ENCODE data around the gene MAN2A1.

Gene MAN2A1

DNA sequence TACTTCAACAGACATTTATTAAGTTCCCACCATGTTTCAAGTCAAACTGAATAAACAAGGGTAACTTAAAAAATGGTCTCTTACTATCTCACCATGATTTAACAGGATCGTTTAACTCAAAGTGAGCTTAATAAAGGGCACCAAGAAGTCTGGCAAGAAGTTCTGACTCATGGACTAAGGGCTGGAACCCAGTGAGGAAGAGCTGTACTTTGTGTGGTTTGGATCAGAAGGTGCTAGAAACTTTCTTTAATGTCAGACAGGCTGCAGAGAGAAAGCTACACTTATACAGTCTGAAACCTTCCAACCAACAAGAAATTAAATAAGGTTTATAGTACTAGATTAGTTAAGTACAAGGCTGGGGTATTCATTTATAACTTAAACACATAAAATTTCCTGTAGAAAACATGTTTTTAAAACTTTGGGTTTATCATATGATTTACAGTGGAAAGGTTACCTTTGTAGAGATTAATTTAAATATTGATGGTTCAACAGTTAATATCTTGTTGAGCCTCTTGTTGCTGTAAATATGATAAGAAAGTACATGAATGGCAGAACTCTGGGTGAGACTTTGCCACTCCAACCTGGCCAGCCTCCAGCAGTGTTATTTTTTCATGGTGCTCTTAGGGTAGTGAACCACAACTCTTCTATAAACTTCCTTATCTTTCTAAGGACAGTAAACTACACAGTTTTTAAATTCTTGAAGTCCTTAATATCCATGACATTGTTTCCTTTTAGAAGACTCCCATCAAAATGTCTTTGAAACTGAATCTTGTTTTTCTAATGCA is 162.8 kb downstream of the MAN2A1 start:
- H3K4me3 ChIP-seq (ENCODE audit: low read length) = no peak overlapping the region
- H3K27ac ChIP-seq (ENCODE audit: low read depth, low read length) = no peak overlapping the region
- peaks cover 6% of the 10 kb centered on the region for H3K36me3 ChIP-seq (ENCODE audit: control insufficient read depth, insufficient read depth, low read length)
- no peaks in the 10 kb centered on the region for H3K27me3 ChIP-seq (ENCODE audit: control insufficient read depth, insufficient read depth, low read length)
- no peak overlapping the region for H3K9ac ChIP-seq (ENCODE audit: low read length)
- no peaks in the 10 kb centered on the region for H3K4me1 ChIP-seq (ENCODE audit: control insufficient read depth, insufficient read depth, low read length)

- peaks cover 6% of the 10 kb centered on the region for H3K36me3 ChIP-seq (ENCODE audit: control insufficient read depth, insufficient read depth, low read length)
- H3K4me1 ChIP-seq (ENCODE audit: control insufficient read depth, insufficient read depth, low read length) = no peaks in the 10 kb centered on the region
- H3K9ac ChIP-seq (ENCODE audit: low read length) = no peak overlapping the region
These were observed 163.7 kb downstream of the MAN2A1 start for GRCh38 chr5:109853377-109853776.

DNA sequence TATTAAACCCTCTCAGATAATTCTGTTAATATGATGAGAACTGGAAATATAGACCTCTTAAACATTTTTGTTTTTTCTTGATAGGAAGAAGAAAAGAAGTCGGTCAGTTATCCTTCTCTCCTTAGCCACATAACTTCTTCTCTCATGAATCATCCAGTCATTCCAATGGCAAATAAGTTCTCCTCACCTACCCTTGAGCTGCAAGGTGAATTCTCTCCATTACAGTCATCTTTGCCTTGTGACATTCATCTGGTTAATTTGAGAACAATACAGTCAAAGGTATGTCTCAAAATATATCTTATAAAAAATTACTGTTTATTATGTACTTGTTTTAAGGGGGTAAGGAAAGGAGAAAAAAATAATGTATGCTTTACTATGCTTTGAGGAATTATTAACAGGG is 165.3 kb downstream of the MAN2A1 start:
- H3K36me3 ChIP-seq (ENCODE audit: control insufficient read depth, insufficient read depth, low read length) = no peaks in the 10 kb centered on the region
- H3K4me1 ChIP-seq (ENCODE audit: control insufficient read depth, insufficient read depth, low read length) = no peaks in the 10 kb centered on the region
- no peak overlapping the region for H3K4me3 ChIP-seq (ENCODE audit: low read length)
- H3K27ac ChIP-seq (ENCODE audit: low read depth, low read length) = no peak overlapping the region
- no peak overlapping the region for H3K9ac ChIP-seq (ENCODE audit: low read length)
- H3K27me3 ChIP-seq (ENCODE audit: control insufficient read depth, insufficient read depth, low read length) = no peaks in the 10 kb centered on the region

More at GRCh38 chr5:109853377-109853776, 163.7 kb downstream of the MAN2A1 start:
- H3K4me3 ChIP-seq (ENCODE audit: low read length) = no peak overlapping the region
- H3K27me3 ChIP-seq (ENCODE audit: control insufficient read depth, insufficient read depth, low read length) = no peaks in the 10 kb centered on the region
- no peak overlapping the region for H3K27ac ChIP-seq (ENCODE audit: low read depth, low read length)

DNA sequence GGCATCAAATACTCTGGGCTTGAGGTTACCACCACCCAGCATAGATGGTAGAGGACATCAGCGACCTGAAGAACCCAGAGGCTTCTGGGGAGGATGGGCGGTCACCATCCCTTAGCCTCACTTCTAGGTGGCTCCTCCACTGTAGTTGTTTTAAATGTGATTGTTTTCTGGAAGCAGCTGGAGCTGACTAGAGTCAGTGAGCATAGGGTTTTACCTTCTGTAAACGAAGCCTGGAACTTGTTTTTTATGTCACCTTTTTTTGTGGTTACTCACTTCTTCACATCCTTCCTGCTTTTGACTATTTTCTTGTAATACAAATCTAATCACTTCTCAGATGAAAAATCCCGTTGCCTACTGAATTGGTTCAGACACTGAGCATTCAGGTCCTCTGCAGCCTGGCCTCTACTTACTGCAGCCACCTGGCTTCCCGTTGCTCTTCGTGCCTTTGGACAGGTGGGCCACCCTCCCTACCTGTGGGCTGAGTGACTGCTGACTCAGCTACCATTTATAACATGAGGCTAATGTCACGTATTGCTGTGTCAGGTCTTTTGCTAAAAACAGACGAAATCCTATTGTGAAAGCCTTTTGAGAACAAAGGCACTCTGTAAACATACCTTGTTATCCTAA is 167.8 kb downstream of the MAN2A1 start:
- Histone ChIP-seq H3K4me1 (ENCODE audit: control insufficient read depth, insufficient read depth, low read length) (no peaks in the 10 kb centered on the region), H3K36me3 (ENCODE audit: control insufficient read depth, insufficient read depth, low read length) (peaks cover 3% of the 10 kb centered on the region), H3K27me3 (ENCODE audit: control insufficient read depth, insufficient read depth, low read length) (no peaks in the 10 kb centered on the region), H3K9ac (ENCODE audit: low read length) (no peak overlapping the region), H3K4me3 (ENCODE audit: low read length) (no peak overlapping the region), H3K27ac (ENCODE audit: low read depth, low read length) (no peak overlapping the region)

DNA sequence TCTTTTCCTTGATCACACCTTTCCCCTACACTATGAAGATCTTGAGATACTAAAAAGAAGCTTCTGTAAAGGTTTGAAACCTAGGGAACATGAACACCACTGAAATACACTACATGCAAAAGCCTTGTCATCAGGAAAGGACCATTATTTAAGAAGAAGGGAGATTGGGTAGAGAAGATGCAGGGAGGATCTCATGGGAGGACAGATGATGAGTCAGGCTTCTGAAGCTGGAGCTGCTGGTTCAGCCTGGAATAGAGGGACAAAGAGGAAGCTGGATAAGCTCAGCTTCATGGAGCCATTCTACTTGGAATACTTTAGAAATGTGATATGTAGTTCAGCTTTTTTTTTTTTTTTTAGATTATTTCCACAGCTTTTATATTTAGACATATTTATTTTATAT is 169.8 kb downstream of the MAN2A1 start:
- H3K36me3 ChIP-seq (ENCODE audit: control insufficient read depth, insufficient read depth, low read length) = peaks cover 3% of the 10 kb centered on the region
- H3K27ac ChIP-seq (ENCODE audit: low read depth, low read length) = no peak overlapping the region
- H3K9ac ChIP-seq (ENCODE audit: low read length) = no peak overlapping the region
- H3K4me3 ChIP-seq (ENCODE audit: low read length) = no peak overlapping the region
- H3K4me1 ChIP-seq (ENCODE audit: control insufficient read depth, insufficient read depth, low read length) = peaks cover 4% of the 10 kb centered on the region
- no peaks in the 10 kb centered on the region for H3K27me3 ChIP-seq (ENCODE audit: control insufficient read depth, insufficient read depth, low read length)

DNA sequence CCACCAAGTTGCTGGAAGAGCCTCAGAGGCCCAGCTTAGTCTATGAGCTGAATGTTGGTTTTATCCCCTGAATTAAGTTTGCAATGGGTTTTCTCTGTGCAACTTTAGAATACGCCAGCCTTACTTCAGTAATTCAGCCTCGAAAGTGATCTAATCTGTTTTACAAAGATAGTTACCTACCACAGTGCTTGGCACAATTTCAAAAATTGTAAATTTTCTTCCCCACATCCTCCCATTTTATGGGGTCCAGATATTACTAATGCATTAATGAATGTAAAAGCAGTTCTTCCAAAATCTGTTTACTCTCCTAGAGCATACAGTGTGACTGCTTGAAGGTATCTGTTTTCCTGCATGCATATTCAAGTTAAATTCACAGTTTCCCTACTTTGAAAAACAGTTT is 172.6 kb downstream of the MAN2A1 start:
- H3K4me1 ChIP-seq (ENCODE audit: control insufficient read depth, insufficient read depth, low read length) = peaks cover 4% of the 10 kb centered on the region
- no peak overlapping the region for H3K4me3 ChIP-seq (ENCODE audit: low read length)
- H3K27me3 ChIP-seq (ENCODE audit: control insufficient read depth, insufficient read depth, low read length) = no peaks in the 10 kb centered on the region
- H3K27ac ChIP-seq (ENCODE audit: low read depth, low read length) = no peak overlapping the region
- H3K36me3 ChIP-seq (ENCODE audit: control insufficient read depth, insufficient read depth, low read length) = peaks cover 3% of the 10 kb centered on the region
- no peak overlapping the region for H3K9ac ChIP-seq (ENCODE audit: low read length)

GRCh38 chr5:109863752-109864151 is 174.0 kb downstream of the MAN2A1 start:
- H3K36me3 ChIP-seq (ENCODE audit: control insufficient read depth, insufficient read depth, low read length) = peaks cover 3% of the 10 kb centered on the region
- no peak overlapping the region for H3K4me3 ChIP-seq (ENCODE audit: low read length)
- no peak overlapping the region for H3K27ac ChIP-seq (ENCODE audit: low read depth, low read length)
- H3K27me3 ChIP-seq (ENCODE audit: control insufficient read depth, insufficient read depth, low read length) = no peaks in the 10 kb centered on the region
- no peak overlapping the region for H3K9ac ChIP-seq (ENCODE audit: low read length)
- peaks cover 4% of the 10 kb centered on the region for H3K4me1 ChIP-seq (ENCODE audit: control insufficient read depth, insufficient read depth, low read length)

DNA sequence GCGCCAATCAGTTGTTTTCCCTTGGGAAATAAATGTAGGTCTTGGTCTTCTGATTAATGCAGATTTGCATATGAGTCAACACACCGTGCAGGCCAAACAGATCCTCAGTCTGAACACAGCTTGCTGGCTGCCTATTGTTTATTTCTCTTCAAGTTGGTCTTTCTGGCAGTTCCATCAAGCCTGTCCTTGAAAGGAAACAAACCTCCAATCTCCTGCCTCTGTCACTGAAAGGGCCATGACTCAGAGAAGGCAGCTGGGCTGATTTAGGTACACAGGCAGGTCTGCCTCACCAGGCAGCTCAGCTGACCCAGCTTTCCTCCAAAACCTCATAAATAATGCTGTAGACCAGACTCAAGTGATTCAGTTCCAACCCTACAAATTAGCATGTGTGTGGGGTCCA is 175.9 kb downstream of the MAN2A1 start:
- H3K36me3 ChIP-seq (ENCODE audit: control insufficient read depth, insufficient read depth, low read length) = peaks cover 3% of the 10 kb centered on the region

GRCh38 chr5:109866051-109866450 is 176.3 kb downstream of the MAN2A1 start:
- no peaks in the 10 kb centered on the region for H3K27me3 ChIP-seq (ENCODE audit: control insufficient read depth, insufficient read depth, low read length)
- no peak overlapping the region for H3K9ac ChIP-seq (ENCODE audit: low read length)
- H3K36me3 ChIP-seq (ENCODE audit: control insufficient read depth, insufficient read depth, low read length) = peaks cover 3% of the 10 kb centered on the region
- no peak overlapping the region for H3K4me3 ChIP-seq (ENCODE audit: low read length)
- no peak overlapping the region for H3K27ac ChIP-seq (ENCODE audit: low read depth, low read length)
- H3K4me1 ChIP-seq (ENCODE audit: control insufficient read depth, insufficient read depth, low read length) = peaks cover 4% of the 10 kb centered on the region

More for the DNA sequence above, 175.9 kb downstream of the MAN2A1 start:
- Histone ChIP-seq H3K27me3 (ENCODE audit: control insufficient read depth, insufficient read depth, low read length) (no peaks in the 10 kb centered on the region), H3K4me3 (ENCODE audit: low read length) (no peak overlapping the region), H3K27ac (ENCODE audit: low read depth, low read length) (no peak overlapping the region), H3K4me1 (ENCODE audit: control insufficient read depth, insufficient read depth, low read length) (peaks cover 4% of the 10 kb centered on the region), H3K9ac (ENCODE audit: low read length) (no peak overlapping the region)

DNA sequence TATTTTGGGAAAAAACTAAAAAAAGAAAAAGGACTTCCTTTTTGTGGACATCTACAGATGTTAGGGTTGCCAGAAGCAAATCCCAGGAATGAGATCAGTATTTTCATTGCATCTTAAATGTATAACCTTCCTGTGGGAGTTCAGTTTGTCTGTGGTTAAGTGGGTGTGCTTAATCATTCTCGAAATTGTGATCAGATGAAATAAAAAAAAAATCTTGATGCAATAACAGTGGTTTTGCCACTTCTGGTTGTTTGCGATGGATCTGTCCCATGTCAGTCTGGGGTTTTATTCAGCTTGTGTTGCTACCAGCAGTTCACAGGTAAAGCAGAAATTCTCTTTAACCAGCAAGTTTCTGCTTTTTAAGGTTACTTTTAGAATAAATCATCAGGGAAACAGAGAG is 179.0 kb downstream of the MAN2A1 start:
- H3K4me1 ChIP-seq (ENCODE audit: control insufficient read depth, insufficient read depth, low read length) = no peaks in the 10 kb centered on the region
- no peaks in the 10 kb centered on the region for H3K27me3 ChIP-seq (ENCODE audit: control insufficient read depth, insufficient read depth, low read length)
- no peak overlapping the region for H3K9ac ChIP-seq (ENCODE audit: low read length)
- no peak overlapping the region for H3K4me3 ChIP-seq (ENCODE audit: low read length)
- H3K36me3 ChIP-seq (ENCODE audit: control insufficient read depth, insufficient read depth, low read length) = no peaks in the 10 kb centered on the region
- no peak overlapping the region for H3K27ac ChIP-seq (ENCODE audit: low read depth, low read length)

DNA sequence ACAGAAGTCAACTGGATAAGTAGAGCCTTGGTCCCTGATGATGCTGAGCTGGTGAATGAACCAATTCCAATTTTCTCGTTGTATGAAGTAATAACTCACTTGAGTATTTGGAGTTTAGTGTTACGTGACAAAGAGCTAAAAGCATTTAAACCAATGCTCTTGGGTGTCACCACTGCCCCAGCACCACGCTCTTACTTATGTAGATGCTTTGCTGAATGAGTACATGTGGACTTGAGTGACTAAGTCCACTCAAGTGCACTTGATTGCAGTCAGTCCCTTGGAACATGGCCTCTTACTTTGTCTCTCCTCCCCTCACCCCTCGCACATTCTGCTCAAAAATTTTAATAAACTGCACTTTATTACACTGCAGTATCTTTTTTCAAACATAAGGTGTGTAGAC is 184.0 kb downstream of the MAN2A1 start:
- no peaks in the 10 kb centered on the region for H3K4me1 ChIP-seq (ENCODE audit: control insufficient read depth, insufficient read depth, low read length)
- no peak overlapping the region for H3K4me3 ChIP-seq (ENCODE audit: low read length)
- no peaks in the 10 kb centered on the region for H3K27me3 ChIP-seq (ENCODE audit: control insufficient read depth, insufficient read depth, low read length)
- H3K9ac ChIP-seq (ENCODE audit: low read length) = no peak overlapping the region
- H3K36me3 ChIP-seq (ENCODE audit: control insufficient read depth, insufficient read depth, low read length) = no peaks in the 10 kb centered on the region
- H3K27ac ChIP-seq (ENCODE audit: low read depth, low read length) = no peak overlapping the region

DNA sequence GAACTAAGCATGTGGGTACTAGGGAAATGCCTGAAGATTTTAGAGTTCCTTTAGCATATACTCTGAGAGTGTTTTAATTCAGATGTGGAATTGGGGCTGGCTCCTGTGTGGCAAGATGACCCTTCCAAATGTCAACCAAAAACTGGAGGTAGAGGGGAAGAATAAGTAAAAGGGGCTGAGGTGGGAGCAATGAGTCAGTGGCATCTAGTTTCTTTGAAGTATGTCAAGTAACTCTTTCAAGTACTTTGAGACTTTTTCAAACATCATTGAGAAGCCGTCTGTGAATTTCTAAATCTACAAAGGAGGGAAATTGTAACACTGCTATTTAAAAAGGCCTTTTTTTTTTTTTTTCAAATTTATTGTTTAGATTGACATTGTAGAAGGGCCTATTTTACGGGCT is 184.4 kb downstream of the MAN2A1 start:
- no peak overlapping the region for H3K27ac ChIP-seq (ENCODE audit: low read depth, low read length)
- no peak overlapping the region for H3K4me3 ChIP-seq (ENCODE audit: low read length)
- H3K4me1 ChIP-seq (ENCODE audit: control insufficient read depth, insufficient read depth, low read length) = no peaks in the 10 kb centered on the region
- no peak overlapping the region for H3K9ac ChIP-seq (ENCODE audit: low read length)
- H3K36me3 ChIP-seq (ENCODE audit: control insufficient read depth, insufficient read depth, low read length) = no peaks in the 10 kb centered on the region
- no peaks in the 10 kb centered on the region for H3K27me3 ChIP-seq (ENCODE audit: control insufficient read depth, insufficient read depth, low read length)
